GM06990 (cell line): ENCODE results near the gene ADAMTS12.

ENCODE experiments used
- DNase-seq: peaks from one replicate; pipeline ENCODE4 v3.0.0-alpha.2; 2011; ENCODE audit not compliant: insufficient read length; ENCODE audit errors: extremely low read depth
- H3K27me3 ChIP-seq: replicated peaks from 2 replicates; pipeline ENCODE4 v1.6.0; 2011; ENCODE audit warnings: low read length; ENCODE audit not compliant: control insufficient read depth, insufficient read depth
- H3K36me3 ChIP-seq: 2 replicates; pipeline ENCODE4 v1.5.1; 2011; ENCODE audit warnings: low read length; ENCODE audit not compliant: control insufficient read depth, insufficient read depth
- H3K4me3 ChIP-seq: replicated peaks from 2 replicates; pipeline ENCODE4 v1.5.1; 2011; ENCODE audit warnings: low read depth, mild to moderate bottlenecking, control low read depth, low read length
- TF ChIP-seq, protein P1 (sequence below): IDR thresholded peaks from 2 replicates; pipeline ENCODE4 v1.5.1; 2011; ENCODE audit warnings: low read length, control low read depth, mild to moderate bottlenecking, inconsistent platforms; ENCODE audit not compliant: insufficient read depth, poor library complexity, severe bottlenecking

The ADAMTS12 gene

DNA sequence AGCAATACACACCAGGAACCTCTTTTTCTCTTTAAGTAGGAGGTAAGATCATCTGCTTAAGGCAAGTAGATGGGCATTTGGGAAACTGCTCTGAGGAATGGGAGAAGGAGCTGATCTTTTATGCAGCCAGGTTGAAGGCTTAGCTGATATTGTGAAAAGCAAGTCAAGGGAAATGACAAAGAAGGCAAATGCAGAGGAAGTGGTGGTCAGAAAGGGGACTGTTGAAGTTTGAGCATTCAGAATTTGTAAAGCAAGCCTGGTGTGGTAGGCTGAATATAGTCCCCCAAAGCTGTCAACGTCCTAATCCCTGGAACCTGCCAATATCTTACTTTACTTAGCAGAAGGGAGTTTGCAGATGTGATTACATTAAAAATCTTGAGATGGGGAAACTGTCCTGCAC lies 128.9 kb downstream of the ADAMTS12 start:
- H3K27me3 ChIP-seq: no peaks in the 10 kb centered on the region
- TF ChIP-seq, protein P1, sequence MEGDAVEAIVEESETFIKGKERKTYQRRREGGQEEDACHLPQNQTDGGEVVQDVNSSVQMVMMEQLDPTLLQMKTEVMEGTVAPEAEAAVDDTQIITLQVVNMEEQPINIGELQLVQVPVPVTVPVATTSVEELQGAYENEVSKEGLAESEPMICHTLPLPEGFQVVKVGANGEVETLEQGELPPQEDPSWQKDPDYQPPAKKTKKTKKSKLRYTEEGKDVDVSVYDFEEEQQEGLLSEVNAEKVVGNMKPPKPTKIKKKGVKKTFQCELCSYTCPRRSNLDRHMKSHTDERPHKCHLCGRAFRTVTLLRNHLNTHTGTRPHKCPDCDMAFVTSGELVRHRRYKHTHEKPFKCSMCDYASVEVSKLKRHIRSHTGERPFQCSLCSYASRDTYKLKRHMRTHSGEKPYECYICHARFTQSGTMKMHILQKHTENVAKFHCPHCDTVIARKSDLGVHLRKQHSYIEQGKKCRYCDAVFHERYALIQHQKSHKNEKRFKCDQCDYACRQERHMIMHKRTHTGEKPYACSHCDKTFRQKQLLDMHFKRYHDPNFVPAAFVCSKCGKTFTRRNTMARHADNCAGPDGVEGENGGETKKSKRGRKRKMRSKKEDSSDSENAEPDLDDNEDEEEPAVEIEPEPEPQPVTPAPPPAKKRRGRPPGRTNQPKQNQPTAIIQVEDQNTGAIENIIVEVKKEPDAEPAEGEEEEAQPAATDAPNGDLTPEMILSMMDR: no peak
- H3K4me3 ChIP-seq: no peak overlapping the region

DNA sequence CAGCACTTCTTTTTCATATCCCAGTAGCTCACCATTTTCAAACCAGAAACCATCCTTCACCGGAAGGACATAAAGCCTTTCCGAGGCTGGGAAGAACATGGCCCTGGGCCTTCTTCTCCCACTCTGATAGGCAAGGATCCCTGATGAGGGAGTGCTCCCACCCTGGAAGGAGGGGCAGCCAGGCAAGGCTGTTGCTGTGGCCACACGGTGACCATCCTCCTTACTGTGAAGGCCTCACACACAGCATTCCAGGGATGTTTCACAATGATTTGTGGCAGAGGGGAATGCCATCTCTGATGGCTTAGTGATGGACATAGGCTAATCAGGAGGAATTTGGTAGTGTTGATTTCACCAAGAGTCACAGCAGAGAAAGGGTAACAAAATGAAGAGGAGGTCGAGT lies 130.7 kb downstream of the ADAMTS12 start:
- TF ChIP-seq, protein P1: no peak
- H3K27me3 ChIP-seq: no peaks in the 10 kb centered on the region
- no peak for DNase-seq
- no peaks in the 10 kb centered on the region for H3K36me3 ChIP-seq
- no peak overlapping the region for H3K4me3 ChIP-seq

More for the DNA sequence above, 128.9 kb downstream of the ADAMTS12 start:
- no peak for DNase-seq
- H3K36me3 ChIP-seq: no peaks in the 10 kb centered on the region

- no peak for DNase-seq
- TF ChIP-seq, protein P1: no peak
- no peaks in the 10 kb centered on the region for H3K36me3 ChIP-seq
- H3K27me3 ChIP-seq: no peaks in the 10 kb centered on the region
- no peak overlapping the region for H3K4me3 ChIP-seq
Measured at GRCh38 chr5:33758737-33759136, 133.1 kb downstream of the ADAMTS12 start.

DNA sequence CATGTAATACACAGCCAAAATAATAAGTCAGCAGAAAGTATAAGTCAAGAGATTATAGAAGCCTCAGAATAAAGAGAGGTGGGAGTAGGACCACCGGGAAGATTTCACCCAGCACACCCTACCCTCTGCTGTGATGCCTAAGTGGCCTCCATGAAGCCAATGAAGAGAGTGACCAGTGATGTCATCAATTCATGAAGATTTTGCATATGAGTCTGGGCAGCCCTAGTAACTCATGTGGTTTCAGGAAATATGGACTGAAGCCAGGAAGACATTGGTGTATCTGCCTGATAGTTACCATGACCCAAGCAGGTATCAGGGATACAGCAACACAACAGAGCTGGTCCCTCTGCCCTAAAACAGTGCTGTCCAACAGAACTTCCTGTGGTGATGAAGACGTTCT lies 135.3 kb downstream of the ADAMTS12 start:
- no peaks in the 10 kb centered on the region for H3K36me3 ChIP-seq

DNA sequence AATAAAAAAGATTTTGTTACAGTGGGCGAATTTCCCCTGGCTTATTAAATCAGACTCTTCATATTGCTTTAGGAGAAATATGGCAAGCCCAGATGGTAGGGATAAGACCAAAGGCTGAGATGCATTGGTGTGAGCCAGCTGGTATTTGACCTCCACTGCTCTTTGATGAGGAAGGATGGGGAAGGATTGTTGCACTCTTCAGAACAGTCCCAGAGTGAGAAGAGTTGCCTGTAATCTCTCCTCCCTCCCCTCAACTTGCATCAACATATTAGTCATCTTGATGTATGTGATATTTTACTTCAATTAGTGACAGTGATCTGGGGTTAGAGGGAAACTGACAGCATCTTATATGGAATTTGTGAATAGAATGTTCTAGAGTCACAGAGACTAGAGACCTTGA lies 136.6 kb downstream of the ADAMTS12 start:
- H3K27me3 ChIP-seq: no peaks in the 10 kb centered on the region
- no peak overlapping the region for H3K4me3 ChIP-seq
- no peaks in the 10 kb centered on the region for H3K36me3 ChIP-seq
- DNase-seq: no peak
- TF ChIP-seq, protein P1: no peak

More for the DNA sequence above, 135.3 kb downstream of the ADAMTS12 start:
- Histone ChIP-seq H3K4me3 (no peak overlapping the region), H3K27me3 (no peaks in the 10 kb centered on the region)
- no peak for DNase-seq
- TF ChIP-seq, protein P1: no peak

DNA sequence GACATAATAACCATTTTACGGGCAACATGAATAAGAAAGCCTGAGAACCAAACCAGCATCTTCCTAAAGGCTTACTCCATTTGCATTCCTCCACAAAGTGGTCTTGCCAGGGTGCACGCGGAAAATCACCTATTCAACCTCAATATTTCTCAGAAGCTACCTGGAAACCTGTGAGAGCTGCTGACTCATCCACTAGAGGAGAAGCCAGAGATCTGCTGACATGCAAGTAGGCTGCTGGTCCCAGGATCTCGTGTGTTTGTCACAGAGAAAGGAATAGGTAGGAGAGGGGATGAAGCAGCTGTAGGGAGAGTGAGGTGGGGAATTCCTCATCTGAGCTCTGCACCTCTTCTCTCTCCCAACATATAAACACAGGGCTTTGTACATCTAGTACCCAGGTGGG lies 138.1 kb downstream of the ADAMTS12 start:
- Histone ChIP-seq H3K27me3 (no peaks in the 10 kb centered on the region), H3K36me3 (no peaks in the 10 kb centered on the region), H3K4me3 (no peak overlapping the region)
- no peak for DNase-seq
- TF ChIP-seq, protein P1: no peak
